ENCODE results near the gene ADAMTS17.

ADAMTS17 gene

GRCh38 chr15:100166313-100166712 lies 175.5 kb downstream of the ADAMTS17 start:
- DNase-seq: no peak

- no peak for DNase-seq
Observed at GRCh38 chr15:100163961-100164360, 177.8 kb downstream of the ADAMTS17 start.

- no peak for DNase-seq
Observed at GRCh38 chr15:100160953-100161352, 180.8 kb downstream of the ADAMTS17 start.

GRCh38 chr15:100159436-100159835 lies 182.3 kb downstream of the ADAMTS17 start:
- no peak for DNase-seq

GRCh38 chr15:100158356-100158755 lies 183.4 kb downstream of the ADAMTS17 start:
- no peak for DNase-seq

GRCh38 chr15:100156201-100156600 lies 185.6 kb downstream of the ADAMTS17 start:
- no peak for DNase-seq

GRCh38 chr15:100154338-100154737 lies 187.4 kb downstream of the ADAMTS17 start:
- DNase-seq: no peak

- no peak for DNase-seq
Observed at GRCh38 chr15:100152463-100152862, 189.3 kb downstream of the ADAMTS17 start.

- DNase-seq: no peak
Observed at GRCh38 chr15:100150906-100151305, 190.9 kb downstream of the ADAMTS17 start.

- DNase-seq: no peak
Observed at GRCh38 chr15:100147828-100148227, 193.9 kb downstream of the ADAMTS17 start.

GRCh38 chr15:100143378-100143777 lies 198.4 kb downstream of the ADAMTS17 start:
- DNase-seq: no peak

- DNase-seq: no peak
Observed at GRCh38 chr15:100141311-100142001, 200.3 kb downstream of the ADAMTS17 start.

GRCh38 chr15:100140527-100141308 lies 201.1 kb downstream of the ADAMTS17 start:
- no peak for DNase-seq

- DNase-seq: no peak
Observed at GRCh38 chr15:100134586-100134985, 207.2 kb downstream of the ADAMTS17 start.

- DNase-seq: no peak
Observed at GRCh38 chr15:100134089-100134583, 207.6 kb downstream of the ADAMTS17 start.

GRCh38 chr15:100133001-100133400 lies 208.8 kb downstream of the ADAMTS17 start:
- DNase-seq: no peak

- DNase-seq: no peak
Observed at GRCh38 chr15:100132309-100132708, 209.5 kb downstream of the ADAMTS17 start.

- no peak for DNase-seq
Observed at GRCh38 chr15:100131321-100132224, 210.2 kb downstream of the ADAMTS17 start.

- DNase-seq: no peak
Observed at GRCh38 chr15:100129677-100130076, 212.1 kb downstream of the ADAMTS17 start.

GRCh38 chr15:100125401-100126191 lies 216.2 kb downstream of the ADAMTS17 start:
- no peak for DNase-seq

GRCh38 chr15:100124936-100125335 lies 216.8 kb downstream of the ADAMTS17 start:
- DNase-seq: no peak

GRCh38 chr15:100124361-100124760 lies 217.4 kb downstream of the ADAMTS17 start:
- no peak for DNase-seq
